Fibroblast of villous mesenchyme (primary cell): ENCODE results near the gene GRSF1. TPM values are rescaled to one million over a fixed set of nuclear protein-coding genes. Genes with fewer than 3 reads are reported as not detected.
A peak's percentile ranks its signal among the peaks of the same experiment; 100 is the strongest.

Source experiments
- DNase-seq: peaks from one replicate; pipeline ENCODE4 v3.0.0-alpha.2; 2010; ENCODE audit warnings: low read depth
- H3K4me3 ChIP-seq: 2 replicates; pipeline ENCODE4 v1.5.1; 2011; ENCODE audit warnings: low read depth, mild to moderate bottlenecking, low read length
- CTCF ChIP-seq: IDR thresholded peaks from 2 replicates; pipeline ENCODE4 v1.5.1; 2012; ENCODE audit warnings: low read depth, mild to moderate bottlenecking, low read length; ENCODE audit not compliant: insufficient read depth
- total RNA-seq: library from RNA; depleted of rRNA; stranded (reverse); fragments of >200 nt; gene quantifications from 2 replicates; pipeline ENCODE4 v1.2.3, GENCODE V29; 2012

The GRSF1 gene
- total RNA-seq, 1 donor, result 117 TPM

DNA sequence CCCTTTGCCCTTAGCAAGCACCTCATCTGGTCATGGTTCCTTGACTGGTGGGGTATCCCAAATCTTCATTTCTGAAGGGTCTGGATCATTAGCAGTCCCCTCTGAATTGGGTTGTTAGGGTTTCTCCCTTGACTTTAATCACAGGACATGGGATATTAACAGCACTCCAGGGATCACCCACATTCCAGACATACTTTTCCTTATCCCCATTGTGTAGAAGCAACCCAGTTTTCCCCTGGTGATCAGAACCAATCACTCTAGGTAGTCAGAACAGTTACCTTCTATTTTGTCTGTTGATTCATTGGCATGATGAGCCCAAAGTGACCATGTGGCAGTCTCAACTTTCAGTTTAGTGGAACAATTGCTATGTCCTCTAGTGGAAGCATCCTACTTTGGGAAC, 29.1 kb upstream of the GRSF1 start:
- no peak for TF ChIP-seq CTCF
- H3K4me3 ChIP-seq, result no peak overlapping the region
- DNase-seq, result no peak

GRCh38 chr4:70863099-70863790, 23.6 kb upstream of the GRSF1 start:
- H3K4me3 ChIP-seq, result no peak overlapping the region
- no peak for TF ChIP-seq CTCF
- DNase-seq, result peak; percentile 3

DNA sequence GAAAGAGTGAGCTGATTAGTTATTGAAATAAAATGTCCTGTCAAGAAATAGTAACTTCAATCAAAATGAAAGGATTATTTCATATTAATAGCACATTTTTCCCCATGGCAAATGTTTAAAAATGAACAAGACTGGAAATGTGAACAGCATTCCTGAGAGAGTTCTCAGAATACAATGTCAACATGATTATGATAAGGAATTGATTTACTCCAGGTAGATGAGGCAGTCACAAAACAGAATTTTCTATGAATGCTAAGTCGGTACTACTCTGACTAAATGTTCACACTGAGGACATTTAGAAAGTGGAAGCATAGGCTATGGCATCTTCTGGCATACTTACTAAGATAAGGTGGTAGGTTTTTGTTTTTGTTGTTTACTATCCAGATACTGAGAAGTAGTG, 19.4 kb upstream of the GRSF1 start:
- TF ChIP-seq CTCF, result no peak
- no peak overlapping the region for H3K4me3 ChIP-seq
- DNase-seq, result no peak

DNA sequence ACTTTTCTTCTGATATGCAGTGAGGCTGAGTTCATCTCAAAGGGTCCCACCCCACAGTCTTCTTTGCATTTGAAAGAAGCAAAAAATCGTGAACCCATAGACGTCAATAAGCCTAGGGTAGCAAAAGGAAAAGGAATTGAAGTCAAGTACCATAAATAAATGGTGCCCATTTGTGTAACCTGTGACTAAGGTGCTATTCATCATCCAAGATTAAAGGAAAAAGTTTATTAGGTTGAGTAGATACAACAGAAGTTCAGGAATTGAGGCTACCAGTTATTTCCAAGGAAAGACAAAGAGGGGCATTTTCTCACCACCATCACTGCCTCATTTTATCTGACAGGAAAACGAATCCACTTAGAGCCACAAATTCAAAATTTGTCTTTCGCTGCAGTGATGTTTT, 18.8 kb upstream of the GRSF1 start:
- no peak for TF ChIP-seq CTCF
- no peak overlapping the region for H3K4me3 ChIP-seq
- DNase-seq, result no peak

- peak; percentile 26 for DNase-seq
- H3K4me3 ChIP-seq, result no peak overlapping the region
- no peak for TF ChIP-seq CTCF
Observed at GRCh38 chr4:70855464-70855863, 15.8 kb upstream of the GRSF1 start.

- no peak for DNase-seq
- no peak for TF ChIP-seq CTCF
- H3K4me3 ChIP-seq, result no peak overlapping the region
Observed at GRCh38 chr4:70849291-70849690, 9.6 kb upstream of the GRSF1 start.

DNA sequence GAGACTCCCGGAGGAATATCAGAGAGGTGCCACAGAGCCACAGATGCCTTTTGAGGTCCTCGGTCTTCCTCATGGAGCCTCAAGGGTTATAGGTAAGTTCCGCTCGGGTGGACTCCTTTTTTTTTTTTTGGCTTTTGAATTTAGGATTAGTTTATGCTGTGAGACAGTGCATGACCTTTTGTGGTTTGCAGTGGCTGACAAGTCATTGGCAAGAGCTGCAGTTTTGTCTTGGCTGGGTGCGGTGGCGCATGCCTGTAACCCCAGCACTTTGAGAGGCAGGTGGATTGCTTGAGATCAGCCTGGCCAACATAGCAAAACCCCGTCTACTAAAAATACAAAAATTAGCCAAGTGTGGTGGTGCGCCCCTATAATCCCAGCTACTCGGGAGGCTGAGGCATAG, 4.5 kb upstream of the GRSF1 start:
- DNase-seq, result no peak
- no peak for TF ChIP-seq CTCF
- no peak overlapping the region for H3K4me3 ChIP-seq
